RCC 7860 (cell line): ENCODE data around the gene GSG1L.

ENCODE experiments used
- DNase-seq: peaks from one replicate; pipeline ENCODE4 v3.0.0-alpha.2; 2015; ENCODE audit warnings: low spot score
- FAIRE-seq: peaks from 2 replicates; lab custom pipeline; 2012; peaks lifted over from hg19 to GRCh38; lab: Jason Lieb, UNC

The GSG1L gene

GRCh38 chr16:28092721-28093384 lies 29.3 kb upstream of the GSG1L start:
- DNase-seq = no peak
- no peak for FAIRE-seq

- no peak for DNase-seq
- no peak for FAIRE-seq
Measured at GRCh38 chr16:28091656-28092055, 28.1 kb upstream of the GSG1L start.

- FAIRE-seq = no peak
- peak; percentile 75 for DNase-seq
Measured at GRCh38 chr16:28090646-28091377, 27.3 kb upstream of the GSG1L start.

- DNase-seq (no peak), FAIRE-seq (no peak)
Measured at GRCh38 chr16:28089992-28090365, 26.5 kb upstream of the GSG1L start.

GRCh38 chr16:28089205-28089991 lies 25.9 kb upstream of the GSG1L start:
- FAIRE-seq (no peak), DNase-seq (no peak)

- DNase-seq = no peak
Measured at GRCh38 chr16:28087675-28088300, 24.3 kb upstream of the GSG1L start.

GRCh38 chr16:28087140-28087660 lies 23.7 kb upstream of the GSG1L start:
- no peak for FAIRE-seq

More at GRCh38 chr16:28087675-28088300, 24.3 kb upstream of the GSG1L start:
- no peak for FAIRE-seq

GRCh38 chr16:28086186-28087139 lies 22.9 kb upstream of the GSG1L start:
- FAIRE-seq (no peak), DNase-seq (no peak)

More at GRCh38 chr16:28087140-28087660, 23.7 kb upstream of the GSG1L start:
- no peak for DNase-seq

- no peak for DNase-seq
- no peak for FAIRE-seq
Measured at GRCh38 chr16:28085389-28086171, 22.1 kb upstream of the GSG1L start.

- DNase-seq (no peak), FAIRE-seq (no peak)
Measured at GRCh38 chr16:28084209-28084608, 20.7 kb upstream of the GSG1L start.

GRCh38 chr16:28082624-28083023 lies 19.1 kb upstream of the GSG1L start:
- FAIRE-seq (no peak), DNase-seq (no peak)

GRCh38 chr16:28081391-28081968 lies 18.0 kb upstream of the GSG1L start:
- FAIRE-seq (no peak), DNase-seq (no peak)

GRCh38 chr16:28078261-28078660 lies 14.7 kb upstream of the GSG1L start:
- DNase-seq = no peak
- FAIRE-seq = no peak

GRCh38 chr16:28073836-28074235 lies 10.3 kb upstream of the GSG1L start:
- FAIRE-seq = no peak
- DNase-seq = no peak

- FAIRE-seq = no peak
- no peak for DNase-seq
Measured at GRCh38 chr16:28072087-28072486, 8.6 kb upstream of the GSG1L start.

- FAIRE-seq (no peak), DNase-seq (no peak)
Measured at GRCh38 chr16:28069971-28070794, 6.7 kb upstream of the GSG1L start.

- no peak for FAIRE-seq
- no peak for DNase-seq
Measured at GRCh38 chr16:28068976-28069375, 5.5 kb upstream of the GSG1L start.
